GM21717 (cell line): Measurements from ENCODE around the gene RNF43.

Experiments used
- ATAC-seq: cut with Tn5 transposase; IDR thresholded peaks from one replicate; pipeline ENCODE4 v1.9.1; 2021; ENCODE audit warnings: mild to moderate bottlenecking, moderate library complexity; ENCODE audit not compliant: unreplicated experiment

RNF43 gene

GRCh38 chr17:58417300-58418092, at the start of gene RNF43:
Gene RNF43 (minus strand): TSS chr17:58417534. CDS start chr17:58415577, 1,957 bp downstream.
- peak; percentile 95 for ATAC-seq

GRCh38 chr17:58455491-58455890, 38.2 kb upstream of the RNF43 start:
- ATAC-seq: no peak

GRCh38 chr17:58452738-58453137, 35.4 kb upstream of the RNF43 start:
- no peak for ATAC-seq

GRCh38 chr17:58447039-58447975, 30.0 kb upstream of the RNF43 start:
- no peak for ATAC-seq

- no peak for ATAC-seq
Measured at GRCh38 chr17:58446086-58446485, 28.8 kb upstream of the RNF43 start.

GRCh38 chr17:58436805-58437239, 19.5 kb upstream of the RNF43 start:
- no peak for ATAC-seq

GRCh38 chr17:58436245-58436644, 18.9 kb upstream of the RNF43 start:
- no peak for ATAC-seq

GRCh38 chr17:58432806-58433573, 15.7 kb upstream of the RNF43 start:
- ATAC-seq: no peak

GRCh38 chr17:58427807-58428206, 10.5 kb upstream of the RNF43 start:
- ATAC-seq: no peak

GRCh38 chr17:58421711-58422110, 4.4 kb upstream of the RNF43 start:
- ATAC-seq: no peak

GRCh38 chr17:58420827-58421226, 3.5 kb upstream of the RNF43 start:
- ATAC-seq: no peak

- no peak for ATAC-seq
Measured at GRCh38 chr17:58416937-58417299, 416 bp downstream of the RNF43 start.

GRCh38 chr17:58416396-58416795, 938 bp downstream of the RNF43 start:
- no peak for ATAC-seq

- ATAC-seq: no peak
Measured at GRCh38 chr17:58415371-58416055, 1.8 kb downstream of the RNF43 start.

GRCh38 chr17:58414596-58414997, 2.7 kb downstream of the RNF43 start:
- ATAC-seq: no peak

- no peak for ATAC-seq
Measured at GRCh38 chr17:58413684-58414083, 3.6 kb downstream of the RNF43 start.

- ATAC-seq: no peak
Measured at GRCh38 chr17:58412961-58413586, 4.3 kb downstream of the RNF43 start.

- no peak for ATAC-seq
Measured at GRCh38 chr17:58412064-58412703, 5.2 kb downstream of the RNF43 start.

GRCh38 chr17:58411408-58411894, 5.9 kb downstream of the RNF43 start:
- ATAC-seq: no peak
